Activated naive CD8-positive, alpha-beta T cell treated with anti-CD3 and anti-CD28 coated beads, Interleukin-2, amount 50 U/mL, for 24 hours (primary cell): ENCODE data around the gene PROC.
A peak's percentile ranks its signal among the peaks of the same experiment; 100 is the strongest.

ENCODE experiments used
- ATAC-seq: fragments of 150-1000 bp; cut with Tn5 transposase; one replicate; pipeline ENCODE4 v1.10.0; 2021
- DNase-seq: peaks from one replicate; pipeline ENCODE4 v3.0.0; 2021
- H3K27ac Mint-ChIP-seq: one replicate; pipeline ENCODE4 v1.8.0; 2021; ENCODE audit warnings: mild to moderate bottlenecking, mixed read lengths
- H3K27me3 Mint-ChIP-seq: one replicate; pipeline ENCODE4 v1.8.0; 2021; ENCODE audit warnings: mixed read lengths
- H3K36me3 Mint-ChIP-seq: one replicate; pipeline ENCODE4 v1.8.0; 2021; ENCODE audit warnings: low read depth, mixed read lengths
- H3K4me1 Mint-ChIP-seq: one replicate; pipeline ENCODE4 v1.8.0; 2021; ENCODE audit warnings: mixed read lengths
- H3K4me3 Mint-ChIP-seq: one replicate; pipeline ENCODE4 v1.8.0; 2021; ENCODE audit warnings: mild to moderate bottlenecking, moderate library complexity, mixed read lengths
- H3K9me3 Mint-ChIP-seq: one replicate; pipeline ENCODE4 v1.8.0; 2021; ENCODE audit warnings: mixed read lengths

Gene PROC

GRCh38 chr2:127415593-127416505 lies 2.4 kb upstream of the PROC start:
- H3K4me3 Mint-ChIP-seq = peak overlapping the region; percentile 45
- H3K27me3 Mint-ChIP-seq = peaks cover 8% of the 10 kb centered on the region
- H3K9me3 Mint-ChIP-seq = peaks cover 3% of the 10 kb centered on the region
- no peaks in the 10 kb centered on the region for H3K36me3 Mint-ChIP-seq
- H3K4me1 Mint-ChIP-seq = peaks cover 46% of the 10 kb centered on the region
- ATAC-seq = peak; percentile 95
- no peak overlapping the region for H3K27ac Mint-ChIP-seq
- DNase-seq = peak; percentile 88

GRCh38 chr2:127416506-127417001 lies 1.7 kb upstream of the PROC start:
- peak overlapping the region; percentile 23 for H3K27ac Mint-ChIP-seq
- DNase-seq (no peak), ATAC-seq (no peak)
- H3K36me3 Mint-ChIP-seq = no peaks in the 10 kb centered on the region
- H3K27me3 Mint-ChIP-seq = peaks cover 14% of the 10 kb centered on the region
- peaks cover 39% of the 10 kb centered on the region for H3K4me1 Mint-ChIP-seq
- H3K4me3 Mint-ChIP-seq = peak overlapping the region; percentile 45
- H3K9me3 Mint-ChIP-seq = peaks cover 3% of the 10 kb centered on the region

GRCh38 chr2:127417406-127417805 lies 821 bp upstream of the PROC start:
- Mint-ChIP-seq H3K9me3 (peaks cover 3% of the 10 kb centered on the region), H3K27ac (no peak overlapping the region), H3K4me3 (peak overlapping the region; percentile 9), H3K4me1 (peaks cover 30% of the 10 kb centered on the region), H3K27me3 (peaks cover 22% of the 10 kb centered on the region), H3K36me3 (no peaks in the 10 kb centered on the region)
- no peak for ATAC-seq
- no peak for DNase-seq

- peaks cover 30% of the 10 kb centered on the region for H3K27me3 Mint-ChIP-seq
- no peaks in the 10 kb centered on the region for H3K9me3 Mint-ChIP-seq
- ATAC-seq = no peak
- H3K4me1 Mint-ChIP-seq = peaks cover 31% of the 10 kb centered on the region
- no peaks in the 10 kb centered on the region for H3K36me3 Mint-ChIP-seq
- DNase-seq = no peak
- H3K4me3 Mint-ChIP-seq = no peak overlapping the region
- no peak overlapping the region for H3K27ac Mint-ChIP-seq
Observed at GRCh38 chr2:127419112-127419430, 844 bp downstream of the PROC start.

- Mint-ChIP-seq H3K36me3 (no peaks in the 10 kb centered on the region), H3K9me3 (no peaks in the 10 kb centered on the region)
Observed at GRCh38 chr2:127419448-127420038, 1.3 kb downstream of the PROC start.

GRCh38 chr2:127420039-127420864 lies 2.0 kb downstream of the PROC start:
- Mint-ChIP-seq H3K27ac (no peak overlapping the region), H3K4me1 (peaks cover 29% of the 10 kb centered on the region), H3K9me3 (no peaks in the 10 kb centered on the region), H3K36me3 (no peaks in the 10 kb centered on the region), H3K4me3 (no peak overlapping the region), H3K27me3 (peaks cover 37% of the 10 kb centered on the region)
- ATAC-seq = no peak
- DNase-seq = no peak

More at GRCh38 chr2:127419448-127420038, 1.3 kb downstream of the PROC start:
- Mint-ChIP-seq H3K27me3 (peaks cover 32% of the 10 kb centered on the region), H3K4me1 (peaks cover 29% of the 10 kb centered on the region), H3K4me3 (no peak overlapping the region), H3K27ac (no peak overlapping the region)
- DNase-seq = no peak
- no peak for ATAC-seq

GRCh38 chr2:127421116-127421800 lies 3.0 kb downstream of the PROC start:
- no peak overlapping the region for H3K27ac Mint-ChIP-seq
- H3K9me3 Mint-ChIP-seq = no peaks in the 10 kb centered on the region
- H3K4me3 Mint-ChIP-seq = no peak overlapping the region
- no peaks in the 10 kb centered on the region for H3K36me3 Mint-ChIP-seq
- H3K4me1 Mint-ChIP-seq = peaks cover 21% of the 10 kb centered on the region
- H3K27me3 Mint-ChIP-seq = peaks cover 43% of the 10 kb centered on the region
- DNase-seq (no peak), ATAC-seq (no peak)

- Mint-ChIP-seq H3K4me1 (peaks cover 14% of the 10 kb centered on the region), H3K9me3 (no peaks in the 10 kb centered on the region), H3K27me3 (peaks cover 43% of the 10 kb centered on the region), H3K36me3 (no peaks in the 10 kb centered on the region), H3K4me3 (no peak overlapping the region), H3K27ac (no peak overlapping the region)
- no peak for ATAC-seq
- DNase-seq = no peak
Observed at GRCh38 chr2:127421871-127422558, 3.8 kb downstream of the PROC start.

GRCh38 chr2:127422559-127423477 lies 4.6 kb downstream of the PROC start:
- Mint-ChIP-seq H3K4me1 (peaks cover 10% of the 10 kb centered on the region), H3K4me3 (no peak overlapping the region), H3K36me3 (no peaks in the 10 kb centered on the region), H3K27ac (no peak overlapping the region), H3K27me3 (peaks cover 43% of the 10 kb centered on the region), H3K9me3 (no peaks in the 10 kb centered on the region)
- DNase-seq (no peak), ATAC-seq (peak; percentile 37)

GRCh38 chr2:127423478-127423843 lies 5.2 kb downstream of the PROC start:
- ATAC-seq (peak; percentile 9), DNase-seq (no peak)
- no peaks in the 10 kb centered on the region for H3K36me3 Mint-ChIP-seq
- no peak overlapping the region for H3K27ac Mint-ChIP-seq
- H3K27me3 Mint-ChIP-seq = peaks cover 43% of the 10 kb centered on the region
- peak overlapping the region; percentile 52 for H3K4me3 Mint-ChIP-seq
- H3K9me3 Mint-ChIP-seq = no peaks in the 10 kb centered on the region
- H3K4me1 Mint-ChIP-seq = peaks cover 9% of the 10 kb centered on the region

GRCh38 chr2:127423880-127424279 lies 5.7 kb downstream of the PROC start:
- Mint-ChIP-seq H3K4me1 (peaks cover 9% of the 10 kb centered on the region), H3K27me3 (peaks cover 43% of the 10 kb centered on the region), H3K27ac (peak overlapping the region; percentile 3), H3K4me3 (peak overlapping the region; percentile 52), H3K9me3 (no peaks in the 10 kb centered on the region), H3K36me3 (no peaks in the 10 kb centered on the region)
- ATAC-seq = no peak
- no peak for DNase-seq

- H3K4me1 Mint-ChIP-seq = peaks cover 9% of the 10 kb centered on the region
- no peak for DNase-seq
- no peak overlapping the region for H3K4me3 Mint-ChIP-seq
- no peaks in the 10 kb centered on the region for H3K36me3 Mint-ChIP-seq
- peaks cover 43% of the 10 kb centered on the region for H3K27me3 Mint-ChIP-seq
- H3K9me3 Mint-ChIP-seq = no peaks in the 10 kb centered on the region
- no peak overlapping the region for H3K27ac Mint-ChIP-seq
- ATAC-seq = no peak
Observed at GRCh38 chr2:127424598-127425520, 6.6 kb downstream of the PROC start.
